GM12878 (cell line): ENCODE measurements around the gene NKX2-3.

Experiments used
- BRCA1 ChIP-seq: IDR thresholded peaks from 2 replicates; pipeline ENCODE4 v1.6.1; 2011; ENCODE audit warnings: low read depth, low read length, improper control_type of control experiment
- CTCF ChIP-seq, 3 experiments: IDR thresholded peaks in 2 of 3; conservative IDR thresholded peaks in 1 of 3; 2 replicates each; pipeline ENCODE4 v1.5.1; 2011; ENCODE audit warnings: low read depth in 3 of 3, low read length in 3 of 3, mild to moderate bottlenecking in 3 of 3, control low read depth in 2 of 3, moderate library complexity in 2 of 3, inconsistent platforms in 1 of 3, mixed read lengths in 1 of 3; ENCODE audit not compliant: control insufficient read depth in 2 of 3, insufficient read depth in 1 of 3; ENCODE audit errors: extremely low read depth in 1 of 3
- IRF4 ChIP-seq: IDR thresholded peaks from 2 replicates; pipeline ENCODE4 v1.6.1; 2011; ENCODE audit warnings: low read depth, low read length
- POLR2A ChIP-seq: IDR thresholded peaks from 2 replicates; pipeline ENCODE4 v1.6.1; 2011; ENCODE audit warnings: low read depth, mild to moderate bottlenecking, low read length
- RCOR1 ChIP-seq: conservative IDR thresholded peaks from 2 replicates; pipeline ENCODE4 v1.6.1; 2012; ENCODE audit warnings: low read depth, low read length, improper control_type of control experiment
- REST ChIP-seq: IDR thresholded peaks from 2 replicates; pipeline ENCODE4 v1.6.1; 2012; ENCODE audit warnings: mild to moderate bottlenecking, low read depth, low read length
- ZNF217 ChIP-seq: fragments of 450-650 bp; IDR thresholded peaks from 2 replicates; pipeline ENCODE4 v1.6.1; 2017; ENCODE audit warnings: antibody characterized with exemption, mild to moderate bottlenecking
- ZNF24 ChIP-seq: fragments of 450-650 bp; IDR thresholded peaks from 2 replicates; pipeline ENCODE4 v1.6.1; 2017; ENCODE audit warnings: antibody characterized with exemption, mild to moderate bottlenecking
- ZNF687 ChIP-seq: fragments of 450-650 bp; IDR thresholded peaks from 2 replicates; pipeline ENCODE4 v1.6.1; 2017; ENCODE audit warnings: mild to moderate bottlenecking, moderate library complexity

- no peak for TF ChIP-seq ZNF217
- no peak for TF ChIP-seq CTCF (IDR thresholded peaks at IDR 0.05 in 2 of 3, conservative IDR thresholded peaks at IDR 0.05 in 1 of 3; ENCODE audit: control insufficient read depth in 2 of 3, extremely low read depth in 1 of 3, insufficient read depth in 1 of 3, low read depth in 3 of 3, low read length in 3 of 3)
- TF ChIP-seq ZNF24: no peak
- no peak for TF ChIP-seq BRCA1
- no peak for TF ChIP-seq RCOR1
- TF ChIP-seq IRF4: no peak
- TF ChIP-seq REST: no peak
- no peak for TF ChIP-seq POLR2A
- no peak for TF ChIP-seq ZNF687
Measured at GRCh38 chr10:99533496-99534449, 1.0 kb downstream of the NKX2-3 start.
